GM19043 (cell line): ENCODE results near the gene STT3B.

Source experiments
- ATAC-seq: cut with Tn5 transposase; IDR thresholded peaks from one replicate; pipeline ENCODE4 v1.9.1; 2021; ENCODE audit warnings: low read depth; ENCODE audit not compliant: unreplicated experiment

Gene STT3B

GRCh38 chr3:31635545-31635944 is 102.8 kb downstream of the STT3B start:
- no peak for ATAC-seq

GRCh38 chr3:31636049-31636448 is 103.3 kb downstream of the STT3B start:
- no peak for ATAC-seq

- ATAC-seq = no peak
Measured at GRCh38 chr3:31636694-31637442, 104.1 kb downstream of the STT3B start.

GRCh38 chr3:31639828-31640227 is 107.1 kb downstream of the STT3B start:
- ATAC-seq = no peak

- no peak for ATAC-seq
Measured at GRCh38 chr3:31645256-31645655, 112.5 kb downstream of the STT3B start.

- ATAC-seq = no peak
Measured at GRCh38 chr3:31648286-31648968, 115.7 kb downstream of the STT3B start.

GRCh38 chr3:31652296-31652695 is 119.6 kb downstream of the STT3B start:
- ATAC-seq = no peak

- ATAC-seq = no peak
Measured at GRCh38 chr3:31653464-31653863, 120.7 kb downstream of the STT3B start.

GRCh38 chr3:31654998-31655397 is 122.3 kb downstream of the STT3B start:
- ATAC-seq = no peak

- no peak for ATAC-seq
Measured at GRCh38 chr3:31659246-31659645, 126.5 kb downstream of the STT3B start.

GRCh38 chr3:31661286-31661685 is 128.6 kb downstream of the STT3B start:
- no peak for ATAC-seq

- no peak for ATAC-seq
Measured at GRCh38 chr3:31661993-31662670, 129.4 kb downstream of the STT3B start.

- no peak for ATAC-seq
Measured at GRCh38 chr3:31664031-31664430, 131.3 kb downstream of the STT3B start.

- ATAC-seq = no peak
Measured at GRCh38 chr3:31667582-31667981, 134.9 kb downstream of the STT3B start.

- no peak for ATAC-seq
Measured at GRCh38 chr3:31668242-31668641, 135.5 kb downstream of the STT3B start.

GRCh38 chr3:31670136-31670535 is 137.4 kb downstream of the STT3B start:
- ATAC-seq = no peak

GRCh38 chr3:31670722-31671121 is 138.0 kb downstream of the STT3B start:
- ATAC-seq = no peak

GRCh38 chr3:31671451-31671850 is 138.7 kb downstream of the STT3B start:
- ATAC-seq = no peak

- no peak for ATAC-seq
Measured at GRCh38 chr3:31671976-31672375, 139.3 kb downstream of the STT3B start.

GRCh38 chr3:31673950-31674349 is 141.2 kb downstream of the STT3B start:
- no peak for ATAC-seq

- ATAC-seq = no peak
Measured at GRCh38 chr3:31676556-31676955, 143.8 kb downstream of the STT3B start.
